A549 (cell line): ENCODE results near the gene CCDC182. TPM values are rescaled to one million over a fixed set of nuclear protein-coding genes. Genes with fewer than 3 reads are reported as not detected.

ENCODE experiments used
- ATAC-seq, 2 experiments: fragments of 200-7000 bp in 1 of 2; fragments of >200 bp in 1 of 2; cut with Nextera tagmentation in 1 of 2; cut with Tn5 transposase in 1 of 2; 3 replicates each; pipeline versions ENCODE4 v1.8.0 to v1.9.1; 2018 to 2020; ENCODE audit warnings: mild to moderate bottlenecking in 1 of 2, moderate library complexity in 1 of 2
- CTCF ChIA-PET: fragments of 300-600 bp; sonication (Branson Sonifier 250); formaldehyde crosslinking; extraction: SDS; loops from one replicate; lab custom pipeline; 2021; ENCODE audit warnings: antibody characterized with exemption, inconsistent platforms; lab: Yijun Ruan, JAX
- POLR2A ChIA-PET: fragments of 350-600 bp; formaldehyde crosslinking; extraction: SDS; loops from one replicate; lab custom pipeline; 2021; ENCODE audit warnings: antibody characterized with exemption, inconsistent platforms; lab: Yijun Ruan, JAX
- DNase-seq, 2 experiments: peaks; one replicate each; pipeline versions ENCODE4 v3.0.0 to v3.0.0-alpha.2; 2011 to 2016; ENCODE audit warnings: low read depth in 1 of 2, low spot score in 1 of 2
- FAIRE-seq: peaks from 2 replicates; lab custom pipeline; 2011; peaks lifted over from hg19 to GRCh38; lab: Jason Lieb, UNC
- H3K27ac ChIP-seq, 2 experiments: fragments of >200 bp; sonication (Bioruptor Twin); formaldehyde crosslinking; 3 replicates each; pipeline ENCODE4 v1.5.1; 2016 to 2017
- H3K4me1 ChIP-seq: fragments of >200 bp; sonication (Bioruptor Twin); formaldehyde crosslinking; 3 replicates; pipeline ENCODE4 v1.6.1; 2016
- H3K4me2 ChIP-seq: fragments of >200 bp; sonication (Bioruptor Twin); formaldehyde crosslinking; 3 replicates; pipeline ENCODE4 v1.6.1; 2016
- H3K4me3 ChIP-seq: fragments of >200 bp; sonication (Bioruptor Twin); formaldehyde crosslinking; 3 replicates; pipeline ENCODE4 v1.5.1; 2016
- H3K9me3 ChIP-seq: fragments of >200 bp; sonication (Bioruptor Twin); formaldehyde crosslinking; 3 replicates; pipeline ENCODE4 v1.6.1; 2016
- CHD2 ChIP-seq: fragments of 150-350 bp; IDR thresholded peaks from 2 replicates; pipeline ENCODE4 v1.6.1; 2014; ENCODE audit warnings: low read length; ENCODE audit not compliant: partially characterized antibody
- CHD4 ChIP-seq: fragments of 200-600 bp; sonication (generic); IDR thresholded peaks from 2 replicates; pipeline ENCODE4 v1.6.1; 2016; ENCODE audit warnings: antibody characterized with exemption, mild to moderate bottlenecking, borderline replicate concordance
- CTCF ChIP-seq: fragments of >200 bp; sonication (Bioruptor Twin); formaldehyde crosslinking; IDR thresholded peaks from 3 replicates; pipeline ENCODE4 v1.5.1; 2016
- ESRRA ChIP-seq: fragments of 150-350 bp; IDR thresholded peaks from 2 replicates; pipeline ENCODE4 v1.6.1; 2014; ENCODE audit warnings: mild to moderate bottlenecking, low read length, borderline replicate concordance
- FOSB ChIP-seq: fragments of 250-450 bp; sonication (Bioruptor Pico); IDR thresholded peaks from 2 replicates; pipeline ENCODE4 v1.5.0; 2020; ENCODE audit warnings: mild to moderate bottlenecking, moderate library complexity
- GATA3 ChIP-seq: IDR thresholded peaks from 2 replicates; pipeline ENCODE4 v1.6.1; 2012; ENCODE audit warnings: borderline replicate concordance
- HMGXB4 ChIP-seq: fragments of 250-450 bp; sonication (Bioruptor Pico); IDR thresholded peaks from 2 replicates; pipeline ENCODE4 v1.5.0; 2021; ENCODE audit warnings: mild to moderate bottlenecking, moderate library complexity, borderline replicate concordance
- HOXB5 ChIP-seq: fragments of 250-450 bp; sonication (Bioruptor Pico); IDR thresholded peaks from 2 replicates; pipeline ENCODE4 v1.5.0; 2020; ENCODE audit warnings: mild to moderate bottlenecking, moderate library complexity
- JUN ChIP-seq, 2 experiments: fragments of >200 bp; sonication (Bioruptor Twin); formaldehyde crosslinking; IDR thresholded peaks; 2 replicates in 1 of 2; 3 replicates in 1 of 2; pipeline ENCODE4 v1.6.1; 2016 to 2017
- JUNB ChIP-seq: fragments of >200 bp; sonication (Bioruptor Twin); formaldehyde crosslinking; IDR thresholded peaks from 2 replicates; pipeline ENCODE4 v1.6.1; 2016
- KDM5A ChIP-seq: fragments of 200-600 bp; sonication (generic); IDR thresholded peaks from 2 replicates; pipeline ENCODE4 v1.6.1; 2016; ENCODE audit warnings: antibody characterized with exemption, mild to moderate bottlenecking
- MAFK ChIP-seq: fragments of 450-650 bp; IDR thresholded peaks from 2 replicates; pipeline ENCODE4 v1.6.1; 2014; ENCODE audit not compliant: partially characterized antibody
- MYC ChIP-seq: IDR thresholded peaks from 2 replicates; pipeline ENCODE4 v1.6.1; 2012; ENCODE audit warnings: mild to moderate bottlenecking, inconsistent platforms, low read length, improper control_type of control experiment, borderline replicate concordance
- NFE2L2 ChIP-seq: fragments of 150-350 bp; conservative IDR thresholded peaks from 2 replicates; pipeline ENCODE4 v1.6.1; 2014; ENCODE audit warnings: low read length
- PBX3 ChIP-seq: IDR thresholded peaks from 2 replicates; pipeline ENCODE4 v1.6.1; 2012
- PHF8 ChIP-seq: fragments of 200-600 bp; sonication (generic); IDR thresholded peaks from 2 replicates; pipeline ENCODE4 v1.6.1; 2016; ENCODE audit warnings: low read depth, mild to moderate bottlenecking, antibody characterized with exemption, moderate library complexity, borderline replicate concordance
- RAD21 ChIP-seq, 2 experiments: fragments of >200 bp in 1 of 2; sonication (Bioruptor Twin) in 1 of 2; formaldehyde crosslinking in 1 of 2; IDR thresholded peaks in 1 of 2; conservative IDR thresholded peaks in 1 of 2; 2 replicates in 1 of 2; 3 replicates in 1 of 2; pipeline ENCODE4 v1.6.1; 2012 to 2018; ENCODE audit warnings: inconsistent platforms in 1 of 2
- REST ChIP-seq: fragments of 200-600 bp; sonication (generic); IDR thresholded peaks from 2 replicates; pipeline ENCODE4 v1.6.1; 2016; ENCODE audit warnings: antibody characterized with exemption, mild to moderate bottlenecking, moderate library complexity
- RFX5 ChIP-seq: fragments of 450-650 bp; IDR thresholded peaks from 2 replicates; pipeline ENCODE4 v1.7.1; 2014; ENCODE audit warnings: antibody characterized with exemption, mild to moderate bottlenecking, moderate library complexity
- SMC3 ChIP-seq: fragments of >200 bp; sonication (Bioruptor Twin); formaldehyde crosslinking; IDR thresholded peaks from 3 replicates; pipeline ENCODE4 v1.6.1; 2018; ENCODE audit warnings: inconsistent platforms
- SREBF2 ChIP-seq: fragments of 450-650 bp; IDR thresholded peaks from 2 replicates; pipeline ENCODE4 v1.6.1; 2014; ENCODE audit warnings: mild to moderate bottlenecking, moderate library complexity
- TP53 ChIP-seq: fragments of 250-450 bp; sonication (Bioruptor Pico); IDR thresholded peaks from 2 replicates; pipeline ENCODE4 v1.5.0; 2021; ENCODE audit warnings: mild to moderate bottlenecking, moderate library complexity
- ZNF302 ChIP-seq: fragments of 250-450 bp; sonication (Bioruptor Pico); IDR thresholded peaks from 2 replicates; pipeline ENCODE4 v1.9.0; 2021; ENCODE audit warnings: inconsistent platforms, mild to moderate bottlenecking, moderate library complexity
- WGBS: methylation state at CpG from one replicate; pipeline ENCODE4 v1.1.6; 2017; ENCODE audit errors: missing lambda C conversion rate; 5-methylcytosine and 5-hydroxymethylcytosine counted together
- polyA plus RNA-seq, 4 experiments: library from polyadenylated mRNA; depleted of rRNA in 3 of 4; stranded (reverse); fragments of >200 nt; fragmentation: RNase III in 1 of 4; extraction: RNeasy Plus Mini Kit Qiagen cat#74134 plus additional on column Dnase treatment in 1 of 4; gene quantifications; 2 replicates in 3 of 4; 3 replicates in 1 of 4; pipeline ENCODE4 v1.2.3, GENCODE V29; 2011 to 2017
- TF ChIP-seq, protein P1 (sequence below): fragments of >200 bp; sonication (Bioruptor Twin); formaldehyde crosslinking; IDR thresholded peaks from 2 replicates; pipeline ENCODE4 v1.6.1; 2016

CCDC182 gene
- polyA plus RNA-seq, 2 of the 4 experiments (the other 2 are of a cell fraction): not detected

GRCh38 chr17:57739402-57740234 lies 5.5 kb downstream of the CCDC182 start:
- Histone ChIP-seq H3K9me3 (no peaks in the 10 kb centered on the region), H3K4me1 (peaks cover 6% of the 10 kb centered on the region; the same call in 1 of the 3 replicates), H3K27ac (no peak overlapping the region)
- FAIRE-seq: no peak
- TF ChIP-seq SMC3 (peak; percentile 80), CTCF (peak; percentile 63), NFE2L2 (no peak), JUN (IDR thresholded peaks at IDR 0.05) (no peak), RFX5 (no peak), SREBF2 (no peak), FOSB (CRISPR knock-in tag) (no peak), CHD4 (no peak), JUNB (no peak), MAFK (no peak), REST (no peak), HMGXB4 (CRISPR knock-in tag) (no peak), PHF8 (no peak), GATA3 (no peak), MYC (no peak), TP53 (CRISPR knock-in tag) (no peak), KDM5A (no peak), ZNF302 (CRISPR knock-in tag) (no peak), CHD2 (no peak), HOXB5 (CRISPR knock-in tag) (no peak), ESRRA (no peak), RAD21 (conservative IDR thresholded peaks at IDR 0.05 in 1 of 2, IDR thresholded peaks at IDR 0.05 in 1 of 2) (peak; percentile 61 to 65), PBX3 (no peak)
- TF ChIP-seq, protein P1, sequence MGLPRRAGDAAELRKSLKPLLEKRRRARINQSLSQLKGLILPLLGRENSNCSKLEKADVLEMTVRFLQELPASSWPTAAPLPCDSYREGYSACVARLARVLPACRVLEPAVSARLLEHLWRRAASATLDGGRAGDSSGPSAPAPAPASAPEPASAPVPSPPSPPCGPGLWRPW: no peak
- TF ChIP-seq, all 56 proteins: peak for 3
- CTCF ChIA-PET: interaction anchor here (0.5 to 9.6 kb wide), 41 partner anchors 8 to 651 kb away, joined by 3 to 108 read pairs (median 4); no protein-coding TSS in a partner anchor
- ATAC-seq (peak; percentile 82 to 91), DNase-seq (peak; percentile 53 to 54)
- 0% methylated on average over 1 of the region's 1 CpG for WGBS
- Histone ChIP-seq H3K4me3 (no peak overlapping the region), H3K4me2 (no peak overlapping the region)
- POLR2A ChIA-PET: no interaction called here
